ENCODE measurements around the gene OXTR.

OXTR gene

GRCh38 chr3:8713901-8714759, 55.3 kb downstream of the OXTR start:
- no peak for DNase-seq (ENCODE audit: low read depth in 2 of 2, low spot score in 1 of 2)

GRCh38 chr3:8712908-8713255, 56.5 kb downstream of the OXTR start:
- DNase-seq (ENCODE audit: low read depth in 2 of 2, low spot score in 1 of 2), result no peak

GRCh38 chr3:8712045-8712907, 57.1 kb downstream of the OXTR start:
- DNase-seq (ENCODE audit: low read depth in 2 of 2, low spot score in 1 of 2), result no peak

GRCh38 chr3:8709801-8710507, 59.5 kb downstream of the OXTR start:
- no peak for DNase-seq (ENCODE audit: low read depth in 2 of 2, low spot score in 1 of 2)

GRCh38 chr3:8709287-8709686, 60.1 kb downstream of the OXTR start:
- DNase-seq (ENCODE audit: low read depth in 2 of 2, low spot score in 1 of 2), result no peak

GRCh38 chr3:8705575-8705974, 63.8 kb downstream of the OXTR start:
- no peak for DNase-seq (ENCODE audit: low read depth in 2 of 2, low spot score in 1 of 2)

- no peak for DNase-seq (ENCODE audit: low read depth in 2 of 2, low spot score in 1 of 2)
Measured at GRCh38 chr3:8702560-8702959, 66.9 kb downstream of the OXTR start.
